HG03439 (cell line): ENCODE results near the gene CDH23.

Source experiments
- ATAC-seq: cut with Tn5 transposase; IDR thresholded peaks from one replicate; pipeline ENCODE4 v1.9.1; 2021; ENCODE audit warnings: mild to moderate bottlenecking, moderate library complexity; ENCODE audit not compliant: unreplicated experiment

The CDH23 gene

GRCh38 chr10:71437537-71438092 is 40.9 kb downstream of the CDH23 start:
- ATAC-seq: no peak

DNA sequence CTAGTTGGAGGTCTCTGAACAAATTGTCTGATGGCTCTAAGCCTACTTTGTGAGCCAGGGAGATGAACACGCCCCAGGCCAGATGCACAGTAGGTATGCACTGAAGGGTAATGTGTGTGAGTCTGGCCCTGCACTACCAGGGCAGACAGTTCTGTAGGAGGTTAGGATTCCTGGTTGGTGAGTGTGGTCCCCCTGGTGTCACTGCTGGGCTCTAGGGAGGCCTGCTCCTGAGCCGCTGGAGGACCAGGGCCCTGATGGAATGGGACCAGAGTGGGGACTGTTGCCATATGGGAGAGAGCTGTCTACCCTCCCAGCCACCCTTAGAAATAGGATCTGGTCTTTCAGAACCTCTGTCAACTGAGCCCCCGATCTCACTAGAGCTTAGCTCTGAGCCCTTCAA is 42.0 kb downstream of the CDH23 start:
- no peak for ATAC-seq

DNA sequence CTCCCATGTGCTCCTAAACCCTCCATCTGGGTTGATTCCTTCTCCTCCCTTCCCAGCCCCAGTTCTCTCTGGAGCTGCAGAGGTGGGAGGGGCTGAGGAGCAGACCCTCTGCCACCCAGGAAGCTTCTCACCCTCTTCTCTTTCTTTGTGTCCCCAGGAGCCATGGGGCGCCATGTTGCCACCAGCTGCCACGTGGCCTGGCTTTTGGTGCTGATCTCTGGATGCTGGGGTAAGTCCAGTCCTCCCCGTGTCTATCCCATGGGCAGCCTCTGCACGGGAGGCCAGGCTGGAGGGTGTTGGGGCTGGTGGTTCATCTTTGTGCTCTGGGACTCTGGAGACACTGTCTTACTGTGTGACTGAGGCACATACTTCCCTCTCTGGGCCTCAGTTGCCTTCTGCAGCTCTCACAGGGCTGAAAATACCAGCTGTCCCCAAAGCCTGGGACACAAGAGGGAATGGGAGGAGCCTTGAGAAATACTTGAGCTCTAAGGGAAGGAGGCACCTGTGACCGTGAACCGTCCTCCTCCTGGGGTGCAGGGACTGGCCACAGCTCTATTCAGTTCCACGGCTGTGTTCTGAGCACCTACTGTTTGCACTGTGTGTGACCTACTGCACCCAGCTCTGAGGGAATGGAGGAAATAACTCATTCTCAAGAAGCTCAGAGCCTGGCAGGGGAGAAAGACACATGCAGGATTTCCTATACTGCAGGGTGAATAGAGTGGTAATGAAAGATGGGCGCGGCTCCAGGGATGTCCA is 43.1 kb downstream of the CDH23 start:
- no peak for ATAC-seq

GRCh38 chr10:71440506-71441035 is 43.9 kb downstream of the CDH23 start:
- ATAC-seq: no peak

DNA sequence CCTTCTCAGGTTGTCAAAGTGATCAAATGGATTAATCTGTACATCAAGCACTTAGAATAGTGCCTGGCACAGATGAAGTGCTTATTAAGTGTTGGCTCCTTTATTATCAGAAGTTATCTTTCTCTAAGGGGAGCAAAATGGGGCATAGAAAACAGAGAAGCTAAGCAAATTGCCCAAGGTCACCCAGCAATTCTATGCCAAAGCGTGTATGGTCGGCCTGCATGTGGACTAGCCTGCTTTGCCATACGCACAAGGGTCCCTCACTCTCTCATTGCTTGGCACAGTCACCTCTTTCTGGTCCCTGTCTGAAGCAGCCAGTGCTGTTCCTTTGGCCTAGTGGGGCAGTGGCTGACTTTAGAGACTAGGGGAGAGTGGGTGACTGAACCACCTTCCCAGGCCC is 45.3 kb downstream of the CDH23 start:
- ATAC-seq: no peak

GRCh38 chr10:71442859-71443570 is 46.3 kb downstream of the CDH23 start:
- no peak for ATAC-seq

DNA sequence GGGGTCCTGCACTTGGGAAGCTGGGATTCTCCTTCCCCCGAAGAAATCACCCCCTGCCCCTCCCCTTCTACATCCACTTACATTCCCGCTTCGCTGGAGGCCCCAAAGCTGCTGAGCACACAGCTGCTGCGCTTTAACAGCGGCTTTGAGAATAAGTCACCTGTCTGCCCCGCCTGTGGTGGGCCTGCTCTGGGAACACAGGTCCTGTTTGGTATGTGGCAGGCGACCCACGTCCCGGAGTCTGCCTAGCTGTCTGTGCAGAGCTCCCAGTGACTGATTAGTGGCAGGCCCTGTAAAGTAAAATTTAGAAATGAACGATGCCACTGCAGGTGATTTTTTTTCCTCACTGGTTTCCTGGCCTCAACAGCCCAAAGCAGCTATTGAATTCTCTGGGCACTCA is 47.0 kb downstream of the CDH23 start:
- no peak for ATAC-seq

DNA sequence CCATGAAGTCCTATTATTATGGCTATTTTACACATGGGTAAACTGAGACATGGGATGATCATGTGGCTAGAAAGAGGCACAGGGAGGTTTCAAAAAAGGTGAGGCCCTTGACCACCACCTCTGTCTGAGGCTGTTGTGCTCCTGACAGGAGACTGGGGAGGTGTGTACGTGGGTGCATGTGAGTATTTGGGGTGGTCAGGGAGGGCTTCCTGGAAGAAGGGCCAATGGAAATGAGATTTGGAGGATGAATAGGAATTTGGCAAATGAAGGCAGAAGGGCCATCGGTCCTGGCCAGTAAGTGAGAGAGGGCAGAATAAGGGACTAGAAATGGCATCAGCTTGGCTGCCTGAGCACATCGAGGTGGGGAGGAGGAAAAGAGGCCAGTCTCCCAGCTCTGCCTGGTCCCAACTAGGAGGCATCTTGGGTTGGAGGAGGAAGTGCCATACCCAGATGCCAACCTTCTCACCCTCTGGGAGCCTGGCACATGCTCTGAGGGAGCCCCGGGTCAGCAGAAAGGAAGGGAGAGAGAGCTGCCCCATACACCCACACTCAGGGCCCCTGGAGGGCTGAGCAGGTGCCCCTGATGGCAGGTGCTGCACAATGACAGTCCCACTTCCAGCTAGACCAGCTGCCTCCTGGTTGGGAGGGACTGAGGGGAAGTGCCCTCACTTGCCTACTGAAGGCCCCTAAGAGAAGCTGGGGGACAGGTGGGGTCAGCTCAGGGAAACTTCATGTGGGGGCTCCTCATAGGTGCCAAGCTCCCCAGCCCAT is 47.7 kb downstream of the CDH23 start:
- no peak for ATAC-seq

- no peak for ATAC-seq
These were observed 51.0 kb downstream of the CDH23 start for GRCh38 chr10:71447676-71448075.

DNA sequence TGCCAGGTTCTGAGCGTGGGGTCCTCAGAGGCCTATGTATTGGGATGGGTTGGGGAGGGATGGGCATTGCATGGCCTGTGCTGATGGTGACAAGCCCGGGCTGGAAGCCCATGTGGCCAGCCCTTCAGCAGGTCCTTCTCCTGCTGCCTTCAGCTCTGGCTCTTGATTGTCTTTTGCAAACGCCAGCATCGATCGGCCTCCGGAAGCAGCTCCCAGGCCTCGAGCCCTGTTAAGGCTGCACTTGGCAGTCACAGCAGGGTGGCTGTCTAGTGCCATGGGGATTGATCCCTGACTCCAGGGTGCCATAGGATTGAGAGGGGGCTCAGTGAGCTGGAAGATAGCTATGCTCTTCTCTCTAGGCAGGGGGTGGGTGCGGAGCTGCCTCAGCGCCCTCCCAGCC is 51.4 kb downstream of the CDH23 start:
- ATAC-seq: no peak

DNA sequence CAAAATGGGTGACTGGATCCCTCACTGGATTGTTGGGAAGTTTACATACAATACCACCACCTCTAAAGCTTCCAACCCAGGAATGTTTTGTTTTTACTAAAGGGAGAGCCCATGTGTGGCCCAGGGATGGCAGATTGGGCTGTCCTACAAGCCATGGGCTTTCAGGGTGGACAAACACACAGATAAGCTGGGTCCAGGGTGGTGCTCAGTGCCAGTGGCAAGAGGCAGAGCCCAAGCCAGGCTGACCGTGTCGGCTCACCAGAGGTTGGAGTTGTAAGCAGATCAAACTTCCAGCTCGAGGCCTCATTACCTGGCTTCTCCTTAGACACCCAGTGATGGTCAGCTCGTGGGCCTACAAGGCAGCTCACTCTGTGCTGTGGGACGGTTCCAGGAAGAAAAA is 52.3 kb downstream of the CDH23 start:
- ATAC-seq: no peak

- ATAC-seq: no peak
These were observed 55.0 kb downstream of the CDH23 start for GRCh38 chr10:71451754-71452153.

- ATAC-seq: no peak
These were observed 56.5 kb downstream of the CDH23 start for GRCh38 chr10:71453186-71453585.

- no peak for ATAC-seq
These were observed 57.6 kb downstream of the CDH23 start for GRCh38 chr10:71454347-71454746.

- no peak for ATAC-seq
These were observed 58.3 kb downstream of the CDH23 start for GRCh38 chr10:71455035-71455434.

GRCh38 chr10:71456631-71457030 is 59.9 kb downstream of the CDH23 start:
- no peak for ATAC-seq

- ATAC-seq: no peak
These were observed 61.2 kb downstream of the CDH23 start for GRCh38 chr10:71457908-71458307.

DNA sequence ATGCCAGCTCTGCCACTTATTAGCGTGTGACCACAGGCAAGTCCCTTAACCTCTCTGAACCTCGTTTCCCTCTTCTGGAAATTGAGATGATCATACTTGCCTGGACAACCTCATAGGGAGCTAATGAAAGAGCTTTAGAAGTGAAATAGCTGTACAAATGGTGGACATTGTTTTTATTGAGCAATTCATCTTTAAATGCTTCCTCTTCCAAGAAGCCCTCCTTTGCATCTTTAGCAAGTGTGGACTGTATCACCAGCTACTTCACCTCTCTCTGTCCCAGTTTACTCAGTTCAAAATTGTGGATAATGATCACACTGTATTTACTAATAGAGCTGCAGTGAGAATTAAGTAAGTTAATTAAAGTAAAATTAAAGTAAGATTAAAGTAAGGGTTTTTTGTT is 61.7 kb downstream of the CDH23 start:
- no peak for ATAC-seq

DNA sequence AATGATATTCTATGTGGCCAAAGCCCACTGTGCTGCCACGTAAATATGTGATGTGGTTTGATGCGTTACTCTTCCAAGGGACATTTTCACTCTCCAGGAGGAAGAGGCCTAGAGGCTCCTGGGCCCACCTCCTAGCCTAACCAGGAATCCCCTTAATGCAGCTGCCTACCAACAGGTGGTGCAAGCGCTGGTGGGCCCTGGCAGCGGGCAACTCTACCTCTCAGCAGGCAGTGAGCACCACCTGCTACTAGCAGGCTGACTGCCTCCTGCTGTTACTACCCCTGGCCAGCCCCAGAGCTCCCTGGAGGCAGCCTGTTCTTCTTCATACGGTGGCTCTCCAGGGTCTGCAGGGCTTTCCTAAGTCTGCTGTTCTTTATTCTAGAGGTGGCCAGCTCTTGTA is 62.8 kb downstream of the CDH23 start:
- no peak for ATAC-seq

DNA sequence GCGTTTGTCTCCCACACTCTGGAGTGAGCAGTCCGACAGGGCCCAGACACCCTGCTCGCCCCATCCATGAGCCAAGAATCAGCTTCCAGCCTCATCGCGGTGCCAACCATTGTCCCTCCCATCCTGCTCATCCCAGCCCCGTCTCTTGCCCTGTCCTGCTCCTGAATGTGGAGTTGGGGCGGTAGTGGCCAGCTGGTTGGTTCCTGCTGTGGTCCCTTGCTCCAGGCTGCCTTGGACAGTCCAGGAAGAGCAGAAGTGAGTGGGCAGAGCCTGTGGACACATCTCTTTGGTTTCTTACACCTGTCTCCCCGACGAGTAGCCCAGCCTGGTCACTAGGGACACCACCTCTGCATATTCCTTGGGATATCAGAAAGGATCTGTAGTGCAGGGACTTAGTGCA is 63.9 kb downstream of the CDH23 start:
- ATAC-seq: no peak

DNA sequence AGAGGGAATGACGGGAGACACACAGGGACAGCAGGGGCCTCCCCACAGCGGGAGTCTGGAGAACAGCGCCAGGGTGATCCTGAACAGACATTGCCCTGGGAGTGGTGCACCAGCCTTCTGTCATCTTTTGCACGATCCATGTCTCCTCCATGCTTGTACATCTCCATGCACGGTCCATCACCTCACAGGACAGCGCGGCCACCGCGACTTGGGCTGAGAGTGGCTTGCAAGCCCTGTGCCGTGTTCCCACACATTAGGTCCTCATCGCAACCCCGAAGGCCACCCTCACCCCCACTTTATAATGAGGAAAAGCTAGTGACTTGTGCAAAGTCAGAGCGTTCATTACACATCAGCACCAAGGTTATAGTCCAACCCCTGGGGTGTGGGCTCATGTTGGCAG is 64.7 kb downstream of the CDH23 start:
- ATAC-seq: no peak
